ENCODE data around the gene TFAP2A.

GRCh38 chr6:10400330-10400729, 14.5 kb downstream of the TFAP2A start:
- TF ChIP-seq CTCF (IDR thresholded peaks at IDR 0.05; ENCODE audit: low read length) (no peak), EZH2 (IDR thresholded peaks at IDR 0.05; ENCODE audit: borderline replicate concordance, low read length) (no peak)
